Body of pancreas (tissue), 4 donors: ENCODE data around the gene WBP1. TPM values are rescaled to one million over a fixed set of nuclear protein-coding genes. Genes with fewer than 3 reads are reported as not detected.

Experiments
- ATAC-seq: fragments of 150-250 bp; one replicate; pipeline ENCODE4 v1.9.1; 2016
- DNase-seq, 4 donors: peaks; one replicate each; pipeline ENCODE4 v3.0.0-alpha.2; 2019
- H3K27ac ChIP-seq, 4 donors: fragments of 200-600 bp; sonication (generic); 1 replicate in 3 of 4; 2 replicates in 1 of 4; pipeline versions ENCODE4 v1.5.1 to v1.6.1; 2016 to 2019; ENCODE audit warnings: mild to moderate bottlenecking in 1 of 4, mixed read lengths in 1 of 4, moderate library complexity in 1 of 4
- H3K27me3 ChIP-seq, 2 donors: fragments of 200-600 bp; sonication (generic); one replicate each; pipeline ENCODE4 v1.6.0; 2016; ENCODE audit warnings: mild to moderate bottlenecking in 1 of 2
- H3K36me3 ChIP-seq, 2 donors: fragments of 200-600 bp; sonication (generic); replicated peaks in 1 of 2; 2 replicates each; pipeline ENCODE4 v1.5.1; 2016; ENCODE audit warnings: low read depth in 2 of 2; ENCODE audit not compliant: insufficient read depth in 1 of 2
- H3K4me1 ChIP-seq: fragments of 200-600 bp; sonication (generic); one replicate; pipeline ENCODE4 v1.6.0; 2016
- H3K4me3 ChIP-seq, 2 donors: fragments of 200-600 bp; sonication (generic); 1 replicate in 1 of 2; 2 replicates in 1 of 2; pipeline ENCODE4 v1.5.1; 2016 to 2019
- H3K9me3 ChIP-seq, 3 donors: fragments of 200-600 bp; sonication (generic); 1 replicate in 2 of 3; 2 replicates in 1 of 3; pipeline ENCODE4 v1.5.1; 2016
- CTCF ChIP-seq, 7 experiments: fragments of 450-650 bp in 4 of 7; fragments of 200-600 bp in 3 of 7; sonication (generic) in 3 of 7; IDR thresholded peaks; one replicate each; pipeline ENCODE4 v1.5.1; 2016 to 2019; ENCODE audit warnings: antibody characterized with exemption in 7 of 7
- POLR2A ChIP-seq, 3 donors: fragments of 450-650 bp; IDR thresholded peaks; one replicate each; pipeline ENCODE4 v1.6.1; 2016; ENCODE audit warnings: antibody characterized with exemption in 3 of 3, mild to moderate bottlenecking in 2 of 3
- WGBS, 2 donors: methylation state at CpG; one replicate each; pipeline ENCODE4 v1.1.5; 2017; 5-methylcytosine and 5-hydroxymethylcytosine counted together
- intact Hi-C: fragments of 100-400 bp; cut with DNase I; formaldehyde crosslinking; loops from one replicate; pipeline ENCODE4 v1.15.1; 2023
- total RNA-seq, 2 donors: library from RNA; depleted of rRNA; stranded (reverse); fragments of >200 nt; gene quantifications; one replicate each; pipeline ENCODE4 v1.1.0, GENCODE V29; 2016

The WBP1 gene
- total RNA-seq, 2 donors from 2014 or later = 35.3 to 56.3 TPM

- intact Hi-C loops = no loop called here
- Histone ChIP-seq H3K27me3 (no peaks in the 10 kb centered on the region), H3K36me3 (peaks cover 0 to 9% of the 10 kb centered on the region in 2 donors), H3K9me3 (no peaks in the 10 kb centered on the region), H3K4me1 (peaks cover 32% of the 10 kb centered on the region), H3K27ac (no peak overlapping the region), H3K4me3 (no peak overlapping the region)
- DNase-seq (no peak), ATAC-seq (no peak)
- 72 to 83% methylated on average over 12 to 30 of the region's 43 CpGs for WGBS, 2 donors
- no peak for TF ChIP-seq CTCF (IDR thresholded peaks at IDR 0.05)
- TF ChIP-seq POLR2A (IDR thresholded peaks at IDR 0.05) = no peak
These were observed 22.0 kb upstream of the WBP1 start for GRCh38 chr2:74436111-74436805.

DNA sequence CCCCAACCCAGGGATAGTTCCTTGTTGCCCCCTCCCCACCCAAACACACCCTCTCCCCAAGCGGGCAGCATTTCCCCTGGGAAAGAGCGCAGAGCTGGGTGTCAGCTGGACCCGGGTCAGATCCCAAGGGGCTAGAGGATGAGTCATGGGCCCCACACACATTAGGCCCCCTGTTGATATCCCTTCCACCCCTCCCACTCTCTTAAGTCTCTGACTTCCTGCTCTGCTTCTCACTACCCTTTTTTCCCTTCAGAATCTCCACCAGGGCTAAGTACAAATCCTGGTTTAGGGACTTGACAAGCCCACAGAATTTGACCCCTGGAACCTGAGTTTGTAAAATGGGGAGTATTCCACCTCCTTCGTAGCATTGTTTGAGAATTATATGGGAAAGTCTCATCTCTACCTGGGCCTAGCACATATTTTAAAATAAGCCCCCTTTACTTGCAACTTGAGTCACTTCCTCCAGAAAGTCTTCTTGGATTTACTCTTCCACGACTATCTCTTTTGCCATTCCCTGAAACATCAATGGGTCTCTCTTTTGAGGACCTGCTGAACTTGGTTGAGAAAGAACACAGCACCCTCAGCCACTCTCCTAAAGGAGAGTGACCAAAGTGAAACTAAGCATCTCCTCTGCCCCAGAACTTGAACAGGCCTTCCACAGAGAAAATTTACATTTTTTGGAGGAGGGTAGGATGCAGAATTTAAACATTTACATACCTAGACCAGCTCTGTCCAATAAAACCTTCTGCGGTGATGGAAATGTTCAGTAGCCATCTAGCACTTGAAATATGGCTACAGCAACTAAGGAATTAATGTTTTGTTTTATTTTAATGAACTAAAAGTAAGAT lies 21.2 kb upstream of the WBP1 start:
- no peak overlapping the region for H3K4me3 ChIP-seq
- TF ChIP-seq CTCF (IDR thresholded peaks at IDR 0.05) (no peak), POLR2A (IDR thresholded peaks at IDR 0.05) (no peak)

GRCh38 chr2:74438248-74438647 lies 20.0 kb upstream of the WBP1 start:
- intact Hi-C loops = no loop called here
- DNase-seq (no peak), ATAC-seq (no peak)
- Histone ChIP-seq H3K9me3 (no peaks in the 10 kb centered on the region), H3K27ac (no peak overlapping the region), H3K27me3 (no peaks in the 10 kb centered on the region), H3K36me3 (no peaks in the 10 kb centered on the region), H3K4me1 (peaks cover 39% of the 10 kb centered on the region), H3K4me3 (no peak overlapping the region)
- 87 to 100% methylated on average over 1 of the region's 1 CpG for WGBS, 2 donors
- TF ChIP-seq CTCF (IDR thresholded peaks at IDR 0.05) = no peak
- TF ChIP-seq POLR2A (IDR thresholded peaks at IDR 0.05) = no peak

More for the DNA sequence above, 21.2 kb upstream of the WBP1 start:
- peaks cover 32% of the 10 kb centered on the region for H3K4me1 ChIP-seq
- H3K27ac ChIP-seq = no peak overlapping the region
- ATAC-seq = no peak
- H3K36me3 ChIP-seq = peaks cover 0 to 3% of the 10 kb centered on the region in 2 donors
- intact Hi-C loops = no loop called here
- no peaks in the 10 kb centered on the region for H3K9me3 ChIP-seq
- WGBS, 2 donors = 65 to 77% methylated on average over 6 of the region's 6 CpGs
- DNase-seq = no peak
- H3K27me3 ChIP-seq = no peaks in the 10 kb centered on the region

- DNase-seq (no peak), ATAC-seq (no peak)
These were observed 18.9 kb upstream of the WBP1 start for GRCh38 chr2:74439373-74439772.

More at GRCh38 chr2:74439373-74439772, 18.9 kb upstream of the WBP1 start:
- Histone ChIP-seq H3K27me3 (no peaks in the 10 kb centered on the region), H3K4me3 (no peak overlapping the region), H3K36me3 (no peaks in the 10 kb centered on the region), H3K4me1 (peaks cover 39% of the 10 kb centered on the region), H3K9me3 (no peaks in the 10 kb centered on the region), H3K27ac (peak overlapping the region in 3 of 4 donors; percentile 96 to 98 (median 97))
- 13 to 26% methylated on average over 3 of the region's 3 CpGs for WGBS, 2 donors
- intact Hi-C loops = no loop called here
- TF ChIP-seq POLR2A (IDR thresholded peaks at IDR 0.05) (no peak), CTCF (IDR thresholded peaks at IDR 0.05) (no peak)
